HEK293 (cell line): ENCODE results near the gene STRIT1.

ENCODE experiments used
- CTCF ChIA-PET: fragments of 350-600 bp; formaldehyde crosslinking; extraction: SDS; loops from one replicate; lab custom pipeline; 2021; ENCODE audit warnings: antibody characterized with exemption; lab: Yijun Ruan, JAX
- POLR2A ChIA-PET: fragments of 300-600 bp; formaldehyde crosslinking; extraction: SDS; loops from one replicate; lab custom pipeline; 2020; ENCODE audit warnings: antibody characterized with exemption, inconsistent platforms; lab: Yijun Ruan, JAX
- H3K27ac ChIP-seq: fragments of 200-500 bp; sonication (Bioruptor generic); 2 replicates; pipeline ENCODE4 v1.5.1; 2014; ENCODE audit warnings: low read depth, low read length, control low read depth, inconsistent platforms; ENCODE audit errors: extremely low read depth
- H3K36me3 ChIP-seq, 2 experiments: fragments of 200-500 bp in 1 of 2; sonication (Bioruptor generic) in 1 of 2; 1 replicate in 1 of 2; 2 replicates in 1 of 2; pipeline ENCODE4 v1.5.1; 2014 to 2017; ENCODE audit warnings: inconsistent platforms in 2 of 2, low read length in 2 of 2; ENCODE audit not compliant: control insufficient read depth in 2 of 2, insufficient read depth in 1 of 2
- H3K4me1 ChIP-seq: fragments of 200-500 bp; sonication (Bioruptor generic); 2 replicates; pipeline ENCODE4 v1.5.1; 2014; ENCODE audit warnings: mild to moderate bottlenecking, low read length, inconsistent platforms; ENCODE audit not compliant: control insufficient read depth, insufficient read depth
- H3K4me3 ChIP-seq: 2 replicates; pipeline ENCODE4 v1.5.1; 2011; ENCODE audit warnings: low read depth, mild to moderate bottlenecking, control low read depth, low read length, moderate library complexity
- H3K9me3 ChIP-seq: fragments of 200-500 bp; sonication (Bioruptor generic); 2 replicates; pipeline ENCODE4 v1.5.1; 2014; ENCODE audit warnings: low read depth, low read length, inconsistent platforms; ENCODE audit not compliant: control insufficient read depth, insufficient read depth
- REPIN1 ChIP-seq: fragments of 450-650 bp; formaldehyde crosslinking; IDR thresholded peaks from 2 replicates; pipeline ENCODE4 v1.5.1; 2017; ENCODE audit warnings: missing biosample characterization, missing genetic modification characterization, low read depth
- TCF7L2 ChIP-seq: IDR thresholded peaks from 2 replicates; pipeline ENCODE4 v1.6.1; 2011; ENCODE audit warnings: low read depth, mild to moderate bottlenecking, inconsistent platforms, low read length, moderate library complexity, borderline replicate concordance
- ZNF169 ChIP-seq: fragments of 450-650 bp; formaldehyde crosslinking; IDR thresholded peaks from 2 replicates; pipeline ENCODE4 v1.5.1; 2016; ENCODE audit warnings: missing biosample characterization, missing genetic modification characterization
- ZNF175 ChIP-seq: fragments of 450-650 bp; formaldehyde crosslinking; IDR thresholded peaks from 2 replicates; pipeline ENCODE4 v1.5.1; 2016; ENCODE audit warnings: missing biosample characterization, missing genetic modification characterization
- ZNF184 ChIP-seq: fragments of 450-650 bp; IDR thresholded peaks from 2 replicates; pipeline ENCODE4 v1.5.1; 2018; ENCODE audit warnings: missing biosample characterization, mild to moderate bottlenecking, missing genetic modification characterization
- ZNF214 ChIP-seq: fragments of 450-650 bp; formaldehyde crosslinking; IDR thresholded peaks from 2 replicates; pipeline ENCODE4 v1.5.1; 2017; ENCODE audit warnings: missing biosample characterization, mild to moderate bottlenecking, missing genetic modification characterization, borderline replicate concordance
- ZNF366 ChIP-seq: fragments of 450-650 bp; formaldehyde crosslinking; conservative IDR thresholded peaks from 2 replicates; pipeline ENCODE4 v1.5.1; 2016; ENCODE audit warnings: missing biosample characterization, missing genetic modification characterization
- ZNF561 ChIP-seq: fragments of 450-650 bp; IDR thresholded peaks from 2 replicates; pipeline ENCODE4 v1.5.1; 2018; ENCODE audit warnings: missing biosample characterization, missing genetic modification characterization, borderline replicate concordance
- ZNF670 ChIP-seq: fragments of 450-650 bp; formaldehyde crosslinking; IDR thresholded peaks from 2 replicates; pipeline ENCODE4 v1.5.1; 2016; ENCODE audit warnings: missing biosample characterization, missing genetic modification characterization, low read depth
- ZNF776 ChIP-seq: fragments of 450-650 bp; formaldehyde crosslinking; IDR thresholded peaks from 2 replicates; pipeline ENCODE4 v1.5.0; 2017; ENCODE audit warnings: missing biosample characterization, missing genetic modification characterization, borderline replicate concordance
- ZNF777 ChIP-seq: fragments of 450-650 bp; formaldehyde crosslinking; IDR thresholded peaks from 2 replicates; pipeline ENCODE4 v1.5.1; 2017; ENCODE audit warnings: missing biosample characterization, missing genetic modification characterization, borderline replicate concordance
- TF ChIP-seq, protein P1 (sequence below): fragments of 450-650 bp; formaldehyde crosslinking; IDR thresholded peaks from 2 replicates; pipeline ENCODE4 v1.5.1; 2016; ENCODE audit warnings: missing biosample characterization, missing genetic modification characterization
- TF ChIP-seq, protein P2 (sequence below): fragments of 450-650 bp; formaldehyde crosslinking; IDR thresholded peaks from 2 replicates; pipeline ENCODE4 v1.5.1; 2016; ENCODE audit warnings: missing biosample characterization, missing genetic modification characterization
- TF ChIP-seq, protein P3 (sequence below): fragments of 450-650 bp; formaldehyde crosslinking; IDR thresholded peaks from 2 replicates; pipeline ENCODE4 v1.5.0; 2017; ENCODE audit warnings: missing biosample characterization, missing genetic modification characterization, borderline replicate concordance

STRIT1 gene

DNA sequence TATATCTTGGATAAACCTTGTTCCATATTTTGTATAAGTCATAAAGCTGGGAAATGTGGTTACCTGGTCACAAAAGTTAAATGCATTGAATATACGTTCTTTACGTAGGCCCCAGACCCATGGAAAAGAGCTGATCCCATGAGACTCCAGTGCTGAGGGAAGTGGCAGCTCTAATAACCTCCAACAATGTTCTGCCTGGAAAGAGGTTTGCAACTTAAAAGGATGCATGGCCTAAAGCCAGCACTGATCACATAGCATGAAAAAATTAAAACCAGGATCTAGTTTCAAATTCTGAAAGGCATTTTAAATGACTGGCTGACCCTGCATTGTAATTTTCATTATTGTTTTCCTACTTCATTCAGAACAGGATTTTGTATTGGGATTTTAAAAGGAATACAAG lies 27.9 kb upstream of the STRIT1 start:
- Histone ChIP-seq H3K9me3 (no peaks in the 10 kb centered on the region), H3K4me1 (no peaks in the 10 kb centered on the region), H3K27ac (no peak overlapping the region), H3K4me3 (no peak overlapping the region), H3K36me3 (no peaks in the 10 kb centered on the region)
- TF ChIP-seq TCF7L2, result no peak
- TF ChIP-seq ZNF776 (tag by site-specific recombination), result no peak
- POLR2A ChIA-PET, result no interaction called here
- CTCF ChIA-PET, result interaction anchor here (0.6 to 5.0 kb wide), 7 partner anchors 14 to 563 kb away, joined by 3 to 32 read pairs (median 4); no protein-coding TSS in a partner anchor

DNA sequence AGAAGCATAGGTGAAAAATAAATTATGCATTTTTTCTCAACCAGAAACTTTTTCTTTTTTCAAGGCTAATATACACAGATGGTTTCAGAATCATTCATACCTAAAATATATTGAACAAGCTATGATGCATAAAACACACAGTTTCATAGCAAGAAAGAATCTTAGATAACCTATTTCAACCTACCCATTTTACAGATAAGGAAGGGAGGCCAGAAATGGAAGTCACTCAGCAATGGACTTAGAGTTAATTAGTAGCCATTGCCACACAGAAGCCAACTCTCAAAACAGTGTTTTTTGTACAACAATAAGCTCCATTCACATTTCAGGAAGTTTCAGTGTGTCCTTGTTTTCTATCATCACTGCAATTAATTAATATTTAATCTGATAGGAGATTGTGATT lies 27.5 kb upstream of the STRIT1 start:
- TF ChIP-seq ZNF175 (tag by site-specific recombination), result no peak
- TF ChIP-seq, all 188 proteins: peak for 0
- Histone ChIP-seq H3K27ac (no peak overlapping the region), H3K4me1 (no peaks in the 10 kb centered on the region), H3K36me3 (no peaks in the 10 kb centered on the region), H3K4me3 (no peak overlapping the region), H3K9me3 (no peaks in the 10 kb centered on the region)
- ChIA-PET POLR2A (no interaction called here), CTCF (interaction anchor here (1.2 to 5.0 kb wide), 5 partner anchors 13 to 563 kb away, joined by 3 to 32 read pairs (median 4); no protein-coding TSS in a partner anchor)

DNA sequence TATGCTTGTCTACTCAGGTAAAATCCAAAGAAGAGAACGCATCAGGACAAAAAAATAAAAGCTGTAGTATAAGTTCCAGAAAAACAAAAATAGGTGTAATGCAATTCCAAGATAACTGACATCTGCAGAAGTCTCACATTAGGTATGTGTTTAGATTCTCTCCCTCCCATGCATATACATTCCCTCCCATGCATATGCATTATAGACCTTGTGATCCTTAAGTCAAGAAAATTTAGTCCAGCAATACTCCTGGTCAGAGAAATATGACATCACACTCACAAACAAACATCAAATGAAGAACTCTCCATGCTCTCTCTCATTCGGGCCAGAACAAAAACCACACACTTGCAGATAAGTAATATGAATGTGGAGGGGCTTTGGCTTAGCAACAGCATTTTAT lies 25.3 kb upstream of the STRIT1 start:
- H3K36me3 ChIP-seq, result no peaks in the 10 kb centered on the region
- TF ChIP-seq ZNF184 (no peak), ZNF366 (tag by site-specific recombination) (no peak), REPIN1 (no peak), ZNF214 (tag by site-specific recombination) (no peak), ZNF561 (no peak)
- no peak overlapping the region for H3K27ac ChIP-seq
- ChIA-PET POLR2A (no interaction called here), CTCF (interaction anchor here (0.7 kb wide), 1 partner anchor 265 kb away, joined by 4 read pairs; no protein-coding TSS in a partner anchor)
- no peaks in the 10 kb centered on the region for H3K4me1 ChIP-seq
- no peaks in the 10 kb centered on the region for H3K9me3 ChIP-seq
- no peak overlapping the region for H3K4me3 ChIP-seq

DNA sequence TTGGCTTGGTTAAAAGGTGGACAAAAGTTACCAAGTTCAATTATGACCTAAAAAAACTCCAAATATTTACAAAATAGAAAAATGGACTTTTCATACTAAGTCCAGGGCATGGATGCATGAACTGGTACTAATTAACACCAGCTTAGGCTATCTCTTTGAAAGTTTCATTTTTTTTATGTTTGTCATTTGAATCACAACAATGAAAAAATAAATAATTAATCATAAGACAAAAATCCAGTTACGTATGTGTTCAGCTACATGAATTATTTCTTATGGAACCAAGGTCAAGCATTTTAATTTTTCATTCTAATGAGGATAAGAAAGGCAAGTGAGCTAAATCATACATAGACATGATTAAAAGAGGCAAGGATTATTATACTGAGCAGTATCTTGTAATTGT lies 23.7 kb upstream of the STRIT1 start:
- Histone ChIP-seq H3K27ac (no peak overlapping the region), H3K4me3 (no peak overlapping the region), H3K9me3 (no peaks in the 10 kb centered on the region), H3K4me1 (no peaks in the 10 kb centered on the region), H3K36me3 (no peaks in the 10 kb centered on the region)
- ChIA-PET CTCF (interaction anchor here (0.7 kb wide), 1 partner anchor 362 kb away, joined by 5 read pairs; no protein-coding TSS in a partner anchor), POLR2A (no interaction called here)
- TF ChIP-seq, protein P1, sequence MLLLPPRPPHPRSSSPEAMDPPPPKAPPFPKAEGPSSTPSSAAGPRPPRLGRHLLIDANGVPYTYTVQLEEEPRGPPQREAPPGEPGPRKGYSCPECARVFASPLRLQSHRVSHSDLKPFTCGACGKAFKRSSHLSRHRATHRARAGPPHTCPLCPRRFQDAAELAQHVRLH (tag by site-specific recombination), result no peak

DNA sequence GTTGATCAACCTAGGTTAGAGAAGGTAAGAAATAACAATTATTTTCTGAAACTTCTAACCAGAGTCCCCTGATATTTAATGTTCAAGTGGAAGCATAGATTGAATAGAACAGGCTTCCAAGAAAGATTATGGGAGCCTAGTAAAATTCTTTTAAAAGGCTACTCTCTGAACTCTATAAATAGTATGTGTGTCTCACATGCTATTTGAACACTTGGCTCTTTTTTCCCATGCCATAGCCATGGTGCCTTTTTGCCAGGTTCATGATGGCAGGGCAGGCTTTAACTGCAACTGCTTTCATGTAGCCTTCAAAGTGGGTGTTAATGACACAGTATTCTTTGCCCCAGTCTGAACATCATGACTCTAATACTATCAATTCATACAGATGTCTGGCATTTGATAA lies 22.9 kb upstream of the STRIT1 start:
- ChIA-PET POLR2A (no interaction called here), CTCF (no interaction called here)
- no peak for TF ChIP-seq ZNF777
- no peak for TF ChIP-seq ZNF169 (tag by site-specific recombination)
- TF ChIP-seq, protein P2, sequence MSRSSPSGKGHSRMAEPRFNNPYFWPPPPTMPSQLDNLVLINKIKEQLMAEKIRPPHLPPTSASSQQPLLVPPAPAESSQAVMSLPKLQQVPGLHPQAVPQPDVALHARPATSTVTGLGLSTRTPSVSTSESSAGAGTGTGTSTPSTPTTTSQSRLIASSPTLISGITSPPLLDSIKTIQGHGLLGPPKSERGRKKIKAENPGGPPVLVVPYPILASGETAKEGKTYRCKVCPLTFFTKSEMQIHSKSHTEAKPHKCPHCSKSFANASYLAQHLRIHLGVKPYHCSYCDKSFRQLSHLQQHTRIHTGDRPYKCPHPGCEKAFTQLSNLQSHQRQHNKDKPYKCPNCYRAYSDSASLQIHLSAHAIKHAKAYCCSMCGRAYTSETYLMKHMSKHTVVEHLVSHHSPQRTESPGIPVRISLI (tag by site-specific recombination), result no peak
- TF ChIP-seq, protein P3, sequence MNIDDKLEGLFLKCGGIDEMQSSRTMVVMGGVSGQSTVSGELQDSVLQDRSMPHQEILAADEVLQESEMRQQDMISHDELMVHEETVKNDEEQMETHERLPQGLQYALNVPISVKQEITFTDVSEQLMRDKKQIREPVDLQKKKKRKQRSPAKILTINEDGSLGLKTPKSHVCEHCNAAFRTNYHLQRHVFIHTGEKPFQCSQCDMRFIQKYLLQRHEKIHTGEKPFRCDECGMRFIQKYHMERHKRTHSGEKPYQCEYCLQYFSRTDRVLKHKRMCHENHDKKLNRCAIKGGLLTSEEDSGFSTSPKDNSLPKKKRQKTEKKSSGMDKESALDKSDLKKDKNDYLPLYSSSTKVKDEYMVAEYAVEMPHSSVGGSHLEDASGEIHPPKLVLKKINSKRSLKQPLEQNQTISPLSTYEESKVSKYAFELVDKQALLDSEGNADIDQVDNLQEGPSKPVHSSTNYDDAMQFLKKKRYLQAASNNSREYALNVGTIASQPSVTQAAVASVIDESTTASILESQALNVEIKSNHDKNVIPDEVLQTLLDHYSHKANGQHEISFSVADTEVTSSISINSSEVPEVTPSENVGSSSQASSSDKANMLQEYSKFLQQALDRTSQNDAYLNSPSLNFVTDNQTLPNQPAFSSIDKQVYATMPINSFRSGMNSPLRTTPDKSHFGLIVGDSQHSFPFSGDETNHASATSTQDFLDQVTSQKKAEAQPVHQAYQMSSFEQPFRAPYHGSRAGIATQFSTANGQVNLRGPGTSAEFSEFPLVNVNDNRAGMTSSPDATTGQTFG, result no peak
- TF ChIP-seq ZNF670 (tag by site-specific recombination), result no peak
- no peak overlapping the region for H3K4me3 ChIP-seq
- H3K36me3 ChIP-seq, result no peaks in the 10 kb centered on the region
- H3K4me1 ChIP-seq, result no peaks in the 10 kb centered on the region
- H3K27ac ChIP-seq, result no peak overlapping the region
- H3K9me3 ChIP-seq, result no peaks in the 10 kb centered on the region
